Measurements from ENCODE around the gene KRT77. TPM values are rescaled to one million over a fixed set of nuclear protein-coding genes. Genes with fewer than 3 reads are reported as not detected.

The KRT77 gene
- total RNA-seq, 1 donor from 2014 or later: not detected

- TF ChIP-seq CTCF (IDR thresholded peaks at IDR 0.05): no peak
- Mint-ChIP-seq H3K4me1 (ENCODE audit: low read depth) (peaks cover 9% of the 10 kb centered on the region), H3K9me3 (ENCODE audit: low read depth) (no peaks in the 10 kb centered on the region), H3K4me3 (ENCODE audit: unreplicated experiment) (peak overlapping the region; percentile 43), H3K27ac (ENCODE audit: unreplicated experiment) (no peak overlapping the region), H3K27me3 (ENCODE audit: low read depth) (peaks cover 75% of the 10 kb centered on the region), H3K36me3 (ENCODE audit: low read depth) (no peaks in the 10 kb centered on the region)
- no peak for DNase-seq (ENCODE audit: low spot score)
These were observed 12.8 kb downstream of the KRT77 start for GRCh38 chr12:52690351-52691075.

GRCh38 chr12:52689936-52690335, 13.4 kb downstream of the KRT77 start:
- Mint-ChIP-seq H3K4me3 (ENCODE audit: unreplicated experiment) (no peak overlapping the region), H3K27ac (ENCODE audit: unreplicated experiment) (no peak overlapping the region), H3K27me3 (ENCODE audit: low read depth) (peaks cover 75% of the 10 kb centered on the region), H3K4me1 (ENCODE audit: low read depth) (peaks cover 9% of the 10 kb centered on the region), H3K36me3 (ENCODE audit: low read depth) (no peaks in the 10 kb centered on the region), H3K9me3 (ENCODE audit: low read depth) (no peaks in the 10 kb centered on the region)
- no peak for TF ChIP-seq CTCF (IDR thresholded peaks at IDR 0.05)
- no peak for DNase-seq (ENCODE audit: low spot score)

GRCh38 chr12:52689239-52689638, 14.1 kb downstream of the KRT77 start:
- no peak for TF ChIP-seq CTCF (IDR thresholded peaks at IDR 0.05)
- peaks cover 76% of the 10 kb centered on the region for H3K27me3 Mint-ChIP-seq (ENCODE audit: low read depth)
- peaks cover 9% of the 10 kb centered on the region for H3K4me1 Mint-ChIP-seq (ENCODE audit: low read depth)
- H3K36me3 Mint-ChIP-seq (ENCODE audit: low read depth): no peaks in the 10 kb centered on the region
- no peaks in the 10 kb centered on the region for H3K9me3 Mint-ChIP-seq (ENCODE audit: low read depth)
- H3K4me3 Mint-ChIP-seq (ENCODE audit: unreplicated experiment): no peak overlapping the region
- DNase-seq (ENCODE audit: low spot score): no peak
- H3K27ac Mint-ChIP-seq (ENCODE audit: unreplicated experiment): no peak overlapping the region

- Mint-ChIP-seq H3K4me3 (ENCODE audit: unreplicated experiment) (no peak overlapping the region), H3K9me3 (ENCODE audit: low read depth) (no peaks in the 10 kb centered on the region), H3K27ac (ENCODE audit: unreplicated experiment) (no peak overlapping the region), H3K36me3 (ENCODE audit: low read depth) (no peaks in the 10 kb centered on the region), H3K4me1 (ENCODE audit: low read depth) (peaks cover 9% of the 10 kb centered on the region), H3K27me3 (ENCODE audit: low read depth) (peaks cover 82% of the 10 kb centered on the region)
- no peak for TF ChIP-seq CTCF (IDR thresholded peaks at IDR 0.05)
- DNase-seq (ENCODE audit: low spot score): no peak
These were observed 14.8 kb downstream of the KRT77 start for GRCh38 chr12:52688481-52688880.

GRCh38 chr12:52687497-52688385, 15.6 kb downstream of the KRT77 start:
- H3K36me3 Mint-ChIP-seq (ENCODE audit: low read depth): no peaks in the 10 kb centered on the region
- no peaks in the 10 kb centered on the region for H3K9me3 Mint-ChIP-seq (ENCODE audit: low read depth)
- no peak overlapping the region for H3K27ac Mint-ChIP-seq (ENCODE audit: unreplicated experiment)
- H3K4me3 Mint-ChIP-seq (ENCODE audit: unreplicated experiment): no peak overlapping the region
- no peak for TF ChIP-seq CTCF (IDR thresholded peaks at IDR 0.05)
- DNase-seq (ENCODE audit: low spot score): no peak
- H3K4me1 Mint-ChIP-seq (ENCODE audit: low read depth): peaks cover 9% of the 10 kb centered on the region
- peaks cover 79% of the 10 kb centered on the region for H3K27me3 Mint-ChIP-seq (ENCODE audit: low read depth)

Measured in chondrocyte (in vitro differentiated cells).